ENCODE data around the gene RNF141. TPM values are rescaled to one million over a fixed set of nuclear protein-coding genes. Genes with fewer than 3 reads are reported as not detected.

The RNF141 gene
- polyA plus RNA-seq, 1 of the 3 experiments (the other 2 are of a cell fraction) = 6.9 TPM

DNA sequence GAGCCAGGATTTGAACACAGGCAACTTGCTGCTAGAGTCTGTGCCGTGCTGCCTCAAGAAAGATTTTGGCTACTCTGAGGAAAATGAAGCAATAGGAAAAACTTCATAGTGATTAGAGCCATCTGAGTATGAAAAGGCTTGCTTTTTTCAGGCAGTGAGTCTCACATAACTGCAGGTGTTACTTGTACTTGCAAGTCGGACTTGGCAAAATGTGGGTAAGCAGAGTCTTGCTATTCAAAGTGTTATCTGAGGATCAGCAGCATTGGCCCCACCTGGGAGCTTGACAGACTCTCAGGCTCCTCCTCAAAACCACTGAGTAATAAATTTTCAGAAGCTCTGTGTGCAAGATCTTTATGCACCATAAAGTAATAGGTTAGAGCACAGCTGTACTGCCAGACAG is 18.1 kb downstream of the RNF141 start:
- Histone ChIP-seq H3F3A (replicated peaks; ENCODE audit: insufficient read depth) (no peaks in the 10 kb centered on the region), H3K9me2 (no peaks in the 10 kb centered on the region), H3K9ac (no peak overlapping the region), H3K4me3 (ENCODE audit: low read depth in 2 of 2, low read length in 1 of 2) (no peak overlapping the region), H2AFZ (ENCODE audit: low read depth) (no peak overlapping the region), H3K27ac (ENCODE audit: low read depth in 2 of 2, low read length in 1 of 2) (no peak overlapping the region), H4K20me1 (ENCODE audit: insufficient read depth) (no peaks in the 10 kb centered on the region), H3K36me3 (replicated peaks in 1 of 2; ENCODE audit: control insufficient read depth in 1 of 2, insufficient read depth in 2 of 2, low read length in 1 of 2) (peaks cover 54 to 81% of the 10 kb centered on the region in 2 experiments), H3K79me2 (ENCODE audit: insufficient read depth) (no peaks in the 10 kb centered on the region), H3K9me3 (no peaks in the 10 kb centered on the region), H3K4me2 (no peak overlapping the region), H3K27me3 (ENCODE audit: insufficient read depth) (no peaks in the 10 kb centered on the region), H3K4me1 (ENCODE audit: control insufficient read depth in 1 of 2, insufficient read depth in 2 of 2, low read depth in 1 of 2, low read length in 1 of 2) (peaks cover 0 to 5% of the 10 kb centered on the region in 2 experiments; a peak in 1 of 4 replicates)
- TF ChIP-seq POLR2AphosphoS5 (IDR thresholded peaks at IDR 0.05; ENCODE audit: low read depth, low read length) = no peak
- 100% methylated on average over 2 of the region's 2 CpGs for WGBS (ENCODE audit: low lambda C conversion rate)
- CTCF ChIA-PET = interaction anchor here (1.0 to 1.3 kb wide), 3 partner anchors 18 to 212 kb away, joined by 3 to 5 read pairs (median 4); partner anchors contain the start of gene RNF141
- POLR2A ChIA-PET = no interaction called here
- DNase-seq = no peak

DNA sequence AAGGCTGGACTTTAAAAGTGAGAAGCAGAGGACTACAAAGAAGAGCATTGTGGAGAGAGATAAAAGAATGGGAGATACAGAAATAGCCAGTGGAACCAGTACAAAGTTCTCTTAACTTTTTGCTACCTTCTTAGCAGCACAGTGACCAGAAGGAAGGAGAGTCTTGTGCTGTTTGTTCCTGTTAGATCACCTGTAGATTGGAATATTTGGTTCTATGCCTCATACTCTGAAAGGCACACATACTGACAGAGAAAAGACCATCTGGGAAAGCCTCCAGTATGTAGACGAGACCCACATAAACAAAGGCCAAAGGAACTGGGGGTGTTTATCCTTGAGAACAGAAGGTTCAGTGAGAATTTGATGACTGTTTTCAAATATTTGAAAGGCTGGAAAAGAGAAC is 18.7 kb downstream of the RNF141 start:
- H3K36me3 ChIP-seq (replicated peaks in 1 of 2; ENCODE audit: control insufficient read depth in 1 of 2, insufficient read depth in 2 of 2, low read length in 1 of 2) = peaks cover 54 to 79% of the 10 kb centered on the region in 2 experiments
- H3K9me3 ChIP-seq = no peaks in the 10 kb centered on the region
- no peaks in the 10 kb centered on the region for H3K79me2 ChIP-seq (ENCODE audit: insufficient read depth)
- WGBS (ENCODE audit: low lambda C conversion rate) = 95% methylated on average over 1 of the region's 1 CpG
- H3K4me2 ChIP-seq = no peak overlapping the region
- H3K4me1 ChIP-seq (ENCODE audit: control insufficient read depth in 1 of 2, insufficient read depth in 2 of 2, low read depth in 1 of 2, low read length in 1 of 2) = peaks cover 0 to 5% of the 10 kb centered on the region in 2 experiments; a peak in 1 of 4 replicates
- H4K20me1 ChIP-seq (ENCODE audit: insufficient read depth) = no peaks in the 10 kb centered on the region
- ChIA-PET POLR2A (no interaction called here), CTCF (no interaction called here)
- H2AFZ ChIP-seq (ENCODE audit: low read depth) = no peak overlapping the region
- H3F3A ChIP-seq (replicated peaks; ENCODE audit: insufficient read depth) = no peaks in the 10 kb centered on the region
- TF ChIP-seq TCF12 (IDR thresholded peaks at IDR 0.05) (no peak), GATA2 (CRISPR knock-in tag; IDR thresholded peaks at IDR 0.05) (no peak), YY1 (IDR thresholded peaks at IDR 0.05; ENCODE audit: low read depth) (no peak), RCOR1 (IDR thresholded peaks at IDR 0.05; ENCODE audit: low read length) (no peak), RFX5 (IDR thresholded peaks at IDR 0.05; ENCODE audit: low read length) (no peak), TAF1 (IDR thresholded peaks at IDR 0.05; ENCODE audit: borderline replicate concordance, low read depth, low read length) (no peak), GABPA (IDR thresholded peaks at IDR 0.05; ENCODE audit: low read depth) (no peak), MEF2A (IDR thresholded peaks at IDR 0.05; ENCODE audit: borderline replicate concordance, low read depth) (no peak), ELF1 (IDR thresholded peaks at IDR 0.05) (no peak), FOXJ3 (CRISPR knock-in tag; IDR thresholded peaks at IDR 0.05) (no peak)
- TF ChIP-seq, protein P1, sequence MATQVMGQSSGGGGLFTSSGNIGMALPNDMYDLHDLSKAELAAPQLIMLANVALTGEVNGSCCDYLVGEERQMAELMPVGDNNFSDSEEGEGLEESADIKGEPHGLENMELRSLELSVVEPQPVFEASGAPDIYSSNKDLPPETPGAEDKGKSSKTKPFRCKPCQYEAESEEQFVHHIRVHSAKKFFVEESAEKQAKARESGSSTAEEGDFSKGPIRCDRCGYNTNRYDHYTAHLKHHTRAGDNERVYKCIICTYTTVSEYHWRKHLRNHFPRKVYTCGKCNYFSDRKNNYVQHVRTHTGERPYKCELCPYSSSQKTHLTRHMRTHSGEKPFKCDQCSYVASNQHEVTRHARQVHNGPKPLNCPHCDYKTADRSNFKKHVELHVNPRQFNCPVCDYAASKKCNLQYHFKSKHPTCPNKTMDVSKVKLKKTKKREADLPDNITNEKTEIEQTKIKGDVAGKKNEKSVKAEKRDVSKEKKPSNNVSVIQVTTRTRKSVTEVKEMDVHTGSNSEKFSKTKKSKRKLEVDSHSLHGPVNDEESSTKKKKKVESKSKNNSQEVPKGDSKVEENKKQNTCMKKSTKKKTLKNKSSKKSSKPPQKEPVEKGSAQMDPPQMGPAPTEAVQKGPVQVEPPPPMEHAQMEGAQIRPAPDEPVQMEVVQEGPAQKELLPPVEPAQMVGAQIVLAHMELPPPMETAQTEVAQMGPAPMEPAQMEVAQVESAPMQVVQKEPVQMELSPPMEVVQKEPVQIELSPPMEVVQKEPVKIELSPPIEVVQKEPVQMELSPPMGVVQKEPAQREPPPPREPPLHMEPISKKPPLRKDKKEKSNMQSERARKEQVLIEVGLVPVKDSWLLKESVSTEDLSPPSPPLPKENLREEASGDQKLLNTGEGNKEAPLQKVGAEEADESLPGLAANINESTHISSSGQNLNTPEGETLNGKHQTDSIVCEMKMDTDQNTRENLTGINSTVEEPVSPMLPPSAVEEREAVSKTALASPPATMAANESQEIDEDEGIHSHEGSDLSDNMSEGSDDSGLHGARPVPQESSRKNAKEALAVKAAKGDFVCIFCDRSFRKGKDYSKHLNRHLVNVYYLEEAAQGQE (IDR thresholded peaks at IDR 0.05; ENCODE audit: low read depth, low read length) = no peak
- TF ChIP-seq, protein P2, sequence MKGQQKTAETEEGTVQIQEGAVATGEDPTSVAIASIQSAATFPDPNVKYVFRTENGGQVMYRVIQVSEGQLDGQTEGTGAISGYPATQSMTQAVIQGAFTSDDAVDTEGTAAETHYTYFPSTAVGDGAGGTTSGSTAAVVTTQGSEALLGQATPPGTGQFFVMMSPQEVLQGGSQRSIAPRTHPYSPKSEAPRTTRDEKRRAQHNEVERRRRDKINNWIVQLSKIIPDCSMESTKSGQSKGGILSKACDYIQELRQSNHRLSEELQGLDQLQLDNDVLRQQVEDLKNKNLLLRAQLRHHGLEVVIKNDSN (IDR thresholded peaks at IDR 0.05; ENCODE audit: borderline replicate concordance, low read depth) = no peak
- TF ChIP-seq, protein P3, sequence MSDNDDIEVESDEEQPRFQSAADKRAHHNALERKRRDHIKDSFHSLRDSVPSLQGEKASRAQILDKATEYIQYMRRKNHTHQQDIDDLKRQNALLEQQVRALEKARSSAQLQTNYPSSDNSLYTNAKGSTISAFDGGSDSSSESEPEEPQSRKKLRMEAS (IDR thresholded peaks at IDR 0.05; ENCODE audit: low read depth) = no peak
- TF ChIP-seq, protein P4, sequence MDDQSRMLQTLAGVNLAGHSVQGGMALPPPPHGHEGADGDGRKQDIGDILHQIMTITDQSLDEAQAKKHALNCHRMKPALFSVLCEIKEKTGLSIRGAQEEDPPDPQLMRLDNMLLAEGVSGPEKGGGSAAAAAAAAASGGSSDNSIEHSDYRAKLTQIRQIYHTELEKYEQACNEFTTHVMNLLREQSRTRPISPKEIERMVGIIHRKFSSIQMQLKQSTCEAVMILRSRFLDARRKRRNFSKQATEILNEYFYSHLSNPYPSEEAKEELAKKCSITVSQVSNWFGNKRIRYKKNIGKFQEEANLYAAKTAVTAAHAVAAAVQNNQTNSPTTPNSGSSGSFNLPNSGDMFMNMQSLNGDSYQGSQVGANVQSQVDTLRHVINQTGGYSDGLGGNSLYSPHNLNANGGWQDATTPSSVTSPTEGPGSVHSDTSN (IDR thresholded peaks at IDR 0.05) = no peak
- H3K4me3 ChIP-seq (ENCODE audit: low read depth in 2 of 2, low read length in 1 of 2) = no peak overlapping the region
- no peaks in the 10 kb centered on the region for H3K27me3 ChIP-seq (ENCODE audit: insufficient read depth)
- H3K27ac ChIP-seq (ENCODE audit: low read depth in 2 of 2, low read length in 1 of 2) = no peak overlapping the region
- H3K9ac ChIP-seq = no peak overlapping the region
- no peaks in the 10 kb centered on the region for H3K9me2 ChIP-seq
- DNase-seq = no peak

Data from SK-N-SH (cell line).